GM18868 (cell line): ENCODE data around the gene SNTB2.
"Not testable (repeated sequence)": the region's sequence is repeated elsewhere in the genome, so short reads cannot be mapped to it uniquely, and the experiment has no call there.

Source experiments
- ATAC-seq: cut with Tn5 transposase; IDR thresholded peaks from one replicate; pipeline ENCODE4 v1.9.1; 2021; ENCODE audit warnings: mild to moderate bottlenecking, moderate library complexity; ENCODE audit not compliant: unreplicated experiment

SNTB2 gene

DNA sequence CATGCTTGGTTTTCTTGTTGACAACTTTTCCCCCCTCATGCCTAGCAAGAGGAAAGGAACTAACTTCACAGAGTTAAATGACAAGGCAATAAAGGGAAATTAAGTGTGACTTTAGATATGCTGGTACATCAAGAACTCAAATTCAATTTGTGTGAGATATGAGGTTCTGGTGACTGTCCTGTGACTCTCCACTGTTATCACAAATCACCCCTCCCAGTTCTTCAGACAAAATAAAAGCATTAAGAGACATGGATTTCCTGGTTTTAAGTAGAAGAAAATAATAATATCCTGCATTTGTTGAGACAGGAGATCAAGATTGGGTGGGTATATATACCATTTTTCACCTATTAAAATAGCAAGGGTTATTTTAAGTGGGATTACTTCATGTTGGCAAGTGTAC lies 46.2 kb downstream of the SNTB2 start:
- ATAC-seq: no peak

DNA sequence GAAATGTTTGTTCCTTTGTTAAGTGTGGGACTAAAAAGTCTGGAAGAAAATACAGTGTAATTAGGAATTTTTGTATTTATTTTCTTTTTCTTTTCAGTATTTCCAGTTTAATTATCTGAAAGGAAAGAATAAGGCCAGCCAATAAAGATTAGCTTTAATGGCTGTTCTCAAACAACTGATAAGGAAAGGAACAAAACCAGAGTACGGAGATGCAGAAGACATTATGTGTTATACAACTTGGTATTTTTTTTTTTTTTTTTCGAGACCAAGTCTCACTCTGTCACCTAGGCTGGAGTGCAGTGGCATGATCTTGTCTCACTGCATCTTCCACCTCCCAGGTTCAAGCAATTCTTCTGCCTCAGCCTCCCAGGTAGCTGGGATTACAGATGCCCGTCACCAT lies 47.5 kb downstream of the SNTB2 start:
- no peak for ATAC-seq

DNA sequence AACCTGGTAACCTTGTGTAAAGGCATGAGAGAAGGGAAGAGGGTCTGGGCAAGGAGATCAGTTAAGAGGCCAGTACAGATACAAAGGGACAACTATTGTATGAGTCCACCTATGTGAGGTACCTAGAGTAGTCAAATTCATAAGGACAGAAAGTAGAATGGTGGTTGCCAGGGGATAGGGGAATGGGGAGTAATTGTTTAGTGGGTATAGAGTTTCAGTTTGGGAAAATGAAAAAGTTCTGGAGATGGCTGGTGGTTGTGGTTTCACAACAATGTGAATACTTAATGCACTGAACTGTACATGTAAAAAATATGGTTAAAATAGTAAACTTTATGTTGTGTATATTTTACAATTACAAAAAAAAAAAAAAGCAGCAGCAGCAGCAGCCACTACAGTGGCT lies 49.4 kb downstream of the SNTB2 start:
- no peak for ATAC-seq

DNA sequence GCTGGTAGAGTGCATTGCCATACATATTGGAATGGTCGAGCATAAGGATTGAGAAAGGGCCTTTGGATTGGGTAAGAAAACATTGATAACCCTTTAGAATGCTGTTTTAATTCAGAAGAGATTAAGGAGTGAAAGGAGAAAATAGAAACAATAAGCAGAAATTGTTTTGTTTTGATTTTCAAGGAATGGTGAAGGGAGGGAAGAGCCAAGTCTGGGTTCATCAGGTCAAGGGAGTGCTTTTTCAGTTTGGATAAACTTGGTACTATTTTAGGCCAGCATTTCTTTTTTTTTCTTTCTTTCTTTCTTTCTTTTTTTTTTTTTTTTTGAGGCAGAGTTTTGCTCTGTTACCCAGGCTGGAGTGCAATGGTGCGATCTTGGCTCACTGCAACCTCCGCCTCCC lies 50.3 kb downstream of the SNTB2 start:
- no peak for ATAC-seq

DNA sequence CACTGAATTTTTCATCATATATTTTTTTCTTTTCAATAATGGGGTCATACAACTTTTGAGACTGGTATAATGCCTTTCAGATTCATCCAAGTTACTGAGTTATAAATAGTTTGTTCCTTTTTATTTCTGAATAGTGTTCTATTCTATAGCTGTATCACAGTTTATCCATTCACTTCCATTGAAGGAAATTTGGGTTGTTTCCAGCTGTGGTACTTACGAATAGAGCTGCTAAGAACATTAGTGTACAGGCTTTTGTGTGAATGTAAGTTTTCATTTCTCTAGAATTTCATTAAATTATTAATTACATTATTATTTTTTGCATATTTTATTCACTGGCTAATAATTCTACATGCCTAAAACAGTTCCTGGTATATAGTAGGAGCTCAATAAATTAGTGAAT lies 52.9 kb downstream of the SNTB2 start:
- ATAC-seq: no peak

DNA sequence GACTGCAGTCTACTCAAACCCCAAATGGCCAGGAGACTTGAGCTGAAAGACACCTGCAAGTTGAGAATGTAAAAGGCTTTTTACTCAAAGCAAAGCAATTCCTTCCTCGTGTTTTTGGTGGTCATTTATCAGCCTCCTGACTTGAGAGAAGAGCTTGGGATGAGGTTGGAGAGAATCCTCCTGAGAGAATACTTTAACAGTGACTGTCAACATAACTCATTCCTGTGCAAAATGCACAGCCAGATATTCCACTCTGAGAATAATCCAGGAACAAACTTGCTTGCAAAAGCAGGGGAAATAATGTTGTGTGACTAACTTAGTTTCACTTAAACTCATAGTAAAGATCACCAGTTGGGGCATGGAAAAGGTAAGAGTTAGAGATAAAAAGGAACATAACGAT lies 53.4 kb downstream of the SNTB2 start:
- no peak for ATAC-seq

DNA sequence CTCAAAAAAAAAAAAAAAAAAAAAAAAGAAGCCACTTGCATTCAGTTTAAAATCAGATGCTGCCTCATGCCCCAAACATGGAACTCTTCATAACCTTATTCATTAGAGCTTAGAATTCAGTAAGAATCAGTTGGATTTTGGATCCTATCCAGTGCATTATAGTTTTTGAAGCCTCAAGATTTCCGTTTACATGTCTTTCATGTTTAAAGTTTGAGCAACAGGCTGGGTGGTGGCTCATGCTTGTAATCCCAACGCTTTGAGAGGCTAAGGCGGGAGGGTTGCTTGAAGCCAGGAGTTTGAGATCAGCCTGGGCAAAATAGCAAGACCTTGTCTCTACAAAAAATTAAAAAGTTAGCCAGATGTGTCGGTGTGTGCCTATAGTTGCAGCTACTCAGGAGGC lies 55.0 kb downstream of the SNTB2 start:
- ATAC-seq: no peak

DNA sequence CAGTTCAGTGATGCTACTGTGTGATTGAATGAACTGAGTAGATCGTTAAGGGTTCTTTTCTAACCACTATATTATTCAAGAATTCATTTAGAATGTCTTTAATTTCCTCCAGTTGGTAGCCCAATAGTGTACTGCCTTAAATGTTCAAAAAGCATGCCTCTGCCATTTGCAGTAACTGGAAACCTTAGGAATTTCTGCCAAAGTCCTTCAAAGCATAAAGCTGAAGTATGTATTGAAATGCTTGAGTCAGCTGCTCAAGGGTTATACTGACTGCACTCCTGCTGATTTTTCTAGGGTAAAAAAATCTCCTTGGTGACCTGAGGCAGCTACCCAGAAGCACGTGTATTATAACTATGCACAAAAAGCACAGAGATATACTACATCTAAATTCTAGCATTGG lies 56.5 kb downstream of the SNTB2 start:
- no peak for ATAC-seq

DNA sequence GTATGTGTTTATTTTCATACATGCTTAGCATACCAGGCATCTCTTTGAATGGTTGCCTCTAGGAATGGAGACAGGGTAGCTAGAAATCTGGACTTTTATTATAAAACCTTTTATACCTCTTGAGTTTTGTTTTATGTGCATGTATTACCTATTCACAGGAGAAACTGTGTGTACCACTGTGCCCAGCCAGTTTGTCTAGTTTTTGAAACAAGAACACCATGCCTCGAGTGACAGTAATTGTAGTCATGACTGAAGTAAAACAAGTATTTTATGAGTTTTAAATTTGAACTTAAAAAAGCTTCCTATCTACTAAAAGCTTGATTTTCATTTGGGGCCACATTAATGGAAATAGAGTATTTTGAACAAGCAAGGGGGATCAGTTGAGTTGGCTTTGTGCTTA lies 57.4 kb downstream of the SNTB2 start:
- ATAC-seq: no peak

DNA sequence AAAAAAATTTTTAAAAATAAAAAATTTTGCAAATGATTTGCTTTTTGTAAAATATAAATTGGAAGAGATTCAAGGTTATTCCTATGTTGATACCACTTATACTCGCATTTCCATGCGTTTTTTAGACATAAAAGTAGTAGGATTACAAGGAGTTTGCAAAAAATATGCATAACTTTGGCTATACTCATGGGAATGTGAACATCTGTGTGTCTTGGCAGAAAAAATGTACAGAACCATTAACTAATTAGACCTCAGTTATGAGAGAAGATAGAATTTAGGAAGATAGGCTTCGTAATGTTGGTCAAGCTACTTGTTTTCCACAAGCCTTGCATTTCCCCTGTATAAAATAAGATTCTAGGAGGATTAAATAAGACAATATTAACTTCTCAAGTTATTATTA lies 63.1 kb downstream of the SNTB2 start:
- ATAC-seq: no peak

DNA sequence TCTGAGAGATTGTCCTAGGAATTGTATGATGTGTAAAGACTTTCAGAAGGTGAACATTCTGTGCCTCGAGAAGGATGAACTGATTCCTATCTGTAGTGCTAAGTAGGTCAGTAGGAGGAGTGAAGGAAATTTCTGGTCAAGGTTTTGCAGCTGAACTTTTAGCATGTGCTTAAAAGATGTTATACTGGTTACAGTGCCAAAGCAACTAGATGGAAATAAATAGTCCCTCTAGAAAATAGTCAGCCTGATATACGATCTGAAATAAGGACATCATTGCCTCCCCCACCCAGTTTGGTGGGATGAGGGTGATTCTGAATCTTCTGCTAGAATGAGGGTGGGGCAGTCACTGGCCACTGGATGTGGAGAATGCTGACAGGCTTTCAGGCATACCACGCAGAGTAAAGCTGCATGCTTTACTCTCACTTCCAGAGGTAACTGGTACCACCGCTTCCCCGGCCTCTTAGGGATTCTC lies 66.9 kb downstream of the SNTB2 start:
- no peak for ATAC-seq

DNA sequence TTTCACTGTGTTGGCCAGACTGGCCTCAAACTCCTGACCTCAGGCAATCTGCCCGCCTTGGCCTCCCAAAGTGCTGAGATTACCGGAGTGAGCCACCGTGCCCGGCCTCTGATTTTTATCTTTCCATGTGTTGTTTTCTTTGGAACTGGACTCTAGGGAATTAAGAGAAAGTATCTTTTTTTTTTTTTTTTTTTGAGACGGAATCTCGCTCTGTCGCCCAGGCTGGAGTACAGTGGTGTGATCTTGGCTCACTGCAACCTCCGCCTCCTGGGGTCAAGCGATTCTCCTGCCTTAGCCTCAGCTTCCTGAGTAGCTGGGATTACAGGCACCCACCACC lies 72.4 kb downstream of the SNTB2 start:
- not testable (repeated sequence) for ATAC-seq

DNA sequence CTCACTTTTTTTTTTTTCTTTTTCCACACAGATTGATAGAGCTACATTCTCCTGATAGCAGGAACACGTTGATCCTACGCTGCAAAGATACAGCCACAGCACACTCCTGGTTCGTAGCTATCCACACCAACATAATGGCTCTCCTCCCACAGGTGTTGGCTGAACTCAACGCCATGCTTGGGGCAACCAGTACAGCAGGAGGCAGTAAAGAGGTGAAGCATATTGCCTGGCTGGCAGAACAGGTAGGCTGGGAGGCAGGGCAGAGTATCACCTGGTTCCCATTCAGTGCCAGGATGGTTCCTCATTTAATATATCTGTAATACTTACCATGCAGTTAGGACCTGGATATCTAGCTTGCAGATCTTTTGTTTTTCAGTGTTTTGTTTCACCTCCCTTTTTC lies 73.1 kb downstream of the SNTB2 start:
- no peak for ATAC-seq

DNA sequence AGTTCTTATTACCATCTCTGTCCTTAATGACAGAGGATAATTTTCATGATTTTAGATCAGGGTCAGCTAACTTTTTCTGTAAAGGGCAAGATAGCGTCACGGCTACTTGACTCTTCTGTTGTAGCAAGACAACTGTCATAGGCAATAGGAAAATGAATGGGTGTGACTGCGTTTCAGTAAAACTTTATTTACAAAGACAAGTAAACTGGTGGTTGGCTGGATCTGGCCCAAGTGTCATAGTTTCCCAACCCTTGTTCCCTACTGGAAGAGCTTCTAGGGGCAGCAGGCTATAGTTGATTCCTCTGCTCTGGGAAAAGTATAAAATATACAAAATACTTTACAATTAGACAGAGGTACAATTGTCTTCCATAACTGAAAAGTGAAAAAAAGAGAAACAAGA lies 73.5 kb downstream of the SNTB2 start:
- no peak for ATAC-seq

DNA sequence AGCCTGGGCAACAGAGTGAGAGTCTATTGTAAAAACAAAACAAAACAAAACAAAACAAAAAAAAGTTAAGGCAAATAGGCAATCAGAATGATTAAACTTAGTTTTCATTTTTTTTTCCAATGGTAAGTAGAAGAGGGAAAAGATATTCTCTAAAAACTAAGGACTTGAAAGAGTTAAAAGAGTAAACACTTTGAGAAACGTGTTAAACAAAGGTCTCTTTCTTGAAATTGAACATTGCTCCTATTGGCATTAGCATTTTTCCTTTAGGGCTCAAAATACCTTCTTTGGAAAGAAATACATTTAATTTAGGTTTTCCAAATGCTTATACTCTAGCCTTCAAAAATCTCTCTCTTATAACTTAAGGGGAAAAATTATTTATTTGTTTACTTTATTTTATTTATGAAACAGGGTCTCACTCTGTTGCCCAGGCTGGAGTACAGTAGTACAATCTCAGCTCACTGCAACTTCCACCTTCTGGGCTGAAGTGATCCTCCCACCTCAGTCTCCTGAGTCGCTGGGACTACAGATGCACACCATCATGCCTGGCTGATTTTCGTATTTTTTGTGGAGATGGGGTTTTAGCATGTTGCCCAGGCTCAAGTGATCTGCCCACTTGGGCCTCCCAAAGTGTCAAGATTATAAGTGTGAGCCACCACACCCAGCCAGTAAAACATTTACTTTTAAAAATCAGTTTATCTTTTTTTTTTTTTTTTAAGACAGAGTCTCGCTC lies 79.5 kb downstream of the SNTB2 start:
- no peak for ATAC-seq

DNA sequence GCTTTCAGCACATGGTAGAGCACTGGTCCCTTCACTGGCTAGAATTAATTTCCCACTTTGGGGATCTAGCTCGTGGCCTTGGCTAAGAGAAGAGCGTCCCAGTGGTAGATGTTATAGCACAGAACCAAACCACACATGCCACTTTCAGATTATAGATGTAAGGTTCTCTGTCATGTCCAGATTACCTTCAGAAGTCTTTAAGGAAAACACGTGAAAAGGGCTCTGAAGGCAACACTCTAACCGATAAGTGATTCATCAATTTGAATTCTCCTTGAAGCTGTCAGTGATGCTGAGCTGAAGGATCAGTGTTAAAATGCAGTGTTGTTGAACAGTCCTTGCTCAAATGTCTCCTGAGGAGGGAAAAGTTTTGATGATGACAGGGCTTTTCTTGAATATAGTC lies 80.7 kb downstream of the SNTB2 start:
- ATAC-seq: no peak

DNA sequence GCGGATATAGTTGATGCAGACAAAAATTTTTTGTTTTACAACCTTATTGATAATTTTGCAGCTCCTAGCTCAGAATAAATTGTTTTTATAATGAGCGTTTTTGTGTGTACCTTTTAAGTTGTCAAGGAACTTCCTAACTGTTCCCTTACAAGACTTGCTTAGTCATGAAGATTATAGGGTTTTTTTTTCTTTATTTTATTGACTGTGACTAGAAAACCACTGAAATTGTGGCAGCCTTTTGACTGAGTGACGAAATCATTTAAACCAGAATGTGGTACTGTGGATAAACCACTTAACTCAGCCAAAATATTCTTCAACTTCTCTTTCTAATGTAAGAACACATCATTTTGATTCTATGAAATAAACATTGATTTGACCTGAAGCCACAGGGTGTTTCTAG lies 83.4 kb downstream of the SNTB2 start:
- ATAC-seq: no peak

DNA sequence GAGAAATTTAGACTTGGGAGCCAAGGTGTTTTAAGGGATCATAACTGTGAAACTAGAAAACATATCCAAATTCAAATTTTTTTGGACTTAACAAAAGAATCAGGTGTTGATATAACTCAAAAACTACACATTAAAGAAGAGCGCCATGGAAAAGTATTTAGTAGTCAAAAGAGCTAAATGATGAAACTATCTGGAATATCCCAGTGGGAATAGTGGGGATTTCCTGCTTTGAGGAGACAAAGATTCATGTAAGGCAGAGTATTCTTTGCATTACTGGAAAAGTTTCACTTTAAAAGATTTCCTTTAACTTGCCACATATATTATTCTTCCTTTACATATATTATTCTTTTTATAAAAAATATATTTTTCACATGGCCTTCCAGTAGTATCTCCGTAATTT lies 83.9 kb downstream of the SNTB2 start:
- no peak for ATAC-seq

DNA sequence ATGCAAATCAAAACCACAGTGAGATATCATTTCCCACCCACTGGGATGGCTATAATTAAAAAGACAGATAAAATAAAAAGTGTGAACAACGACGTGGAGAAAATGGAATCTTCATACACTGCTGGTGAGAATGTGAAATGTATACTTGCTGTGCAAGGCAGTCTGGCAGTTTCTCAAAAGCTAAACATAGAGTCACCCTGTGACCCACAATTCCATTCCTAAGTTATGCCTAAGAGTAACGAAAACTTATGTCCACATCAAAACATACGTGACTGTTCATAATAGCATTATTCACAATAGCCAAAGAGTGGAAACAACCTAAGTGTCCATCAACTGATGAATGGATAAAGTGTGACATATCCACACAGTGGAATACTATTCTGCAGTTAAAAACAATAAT lies 86.0 kb downstream of the SNTB2 start:
- ATAC-seq: no peak

DNA sequence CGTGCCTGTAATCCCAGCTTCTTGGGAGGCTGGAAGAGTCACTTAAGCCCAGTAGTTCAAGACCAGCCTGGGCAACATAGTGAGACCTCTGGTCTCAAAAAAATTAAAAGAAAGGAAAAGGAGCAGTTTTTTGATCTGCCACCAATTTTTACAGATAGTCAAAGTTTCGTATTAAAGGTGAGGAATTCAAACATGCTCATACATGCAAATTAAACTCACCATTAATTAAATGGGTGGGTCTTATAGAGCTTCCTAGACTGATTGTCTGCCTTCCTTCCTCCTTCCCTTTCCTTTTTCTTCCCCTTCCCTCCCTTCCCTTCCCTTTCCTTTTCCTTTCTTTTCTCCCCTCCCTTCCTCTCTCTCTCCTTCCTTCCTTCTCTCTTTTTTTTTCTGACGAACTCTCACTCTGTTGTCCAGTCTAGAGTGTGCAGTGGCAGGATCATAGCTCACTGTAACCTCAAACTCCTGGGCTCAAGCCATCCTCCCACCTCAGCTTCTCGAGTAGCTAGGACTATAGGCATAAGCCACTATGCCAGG lies 87.8 kb downstream of the SNTB2 start:
- ATAC-seq: no peak

DNA sequence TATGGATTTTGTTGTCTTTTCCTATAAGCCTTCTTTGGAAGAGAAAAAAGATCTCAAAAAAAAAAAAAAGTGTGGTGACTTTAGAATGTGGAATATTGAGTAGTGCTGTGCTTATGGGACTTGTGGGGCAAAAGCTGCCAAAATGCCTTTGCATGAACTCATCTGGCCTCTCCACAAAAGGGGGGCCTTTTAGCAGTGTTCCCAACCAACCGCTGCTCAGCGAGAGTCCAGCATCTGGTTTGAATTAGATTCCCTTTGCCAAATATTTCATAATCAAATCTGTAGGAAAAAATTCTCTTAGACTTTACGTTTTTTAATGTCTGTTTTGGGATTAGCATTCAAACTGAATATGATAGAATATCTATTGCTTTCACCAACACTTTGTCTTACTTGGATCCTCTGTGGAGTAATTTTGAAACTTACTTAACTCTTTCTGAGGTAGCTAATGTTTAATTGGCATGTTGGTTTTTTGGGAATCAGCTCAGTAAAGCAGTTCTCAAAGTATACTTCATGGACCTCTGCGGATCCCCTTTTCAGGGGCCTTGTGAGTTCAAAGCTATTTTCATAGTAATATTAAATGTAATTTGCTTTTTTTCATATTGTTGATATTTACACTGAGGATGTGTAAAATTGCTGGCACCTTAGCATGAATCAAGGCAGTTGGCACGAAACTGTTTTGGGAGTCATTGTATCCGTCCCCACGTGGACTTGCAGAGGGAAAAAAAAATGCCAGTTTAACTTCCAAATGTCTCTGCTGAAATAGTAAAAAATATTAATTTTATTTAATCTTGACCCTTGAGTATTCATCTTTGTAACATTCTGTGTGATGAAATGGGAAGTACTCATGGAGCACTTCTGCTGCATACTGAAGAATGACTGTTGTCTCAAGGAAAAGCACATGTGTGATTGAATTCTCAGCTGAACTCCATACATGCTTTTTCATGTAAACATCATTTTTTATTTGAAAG lies 89.5 kb downstream of the SNTB2 start:
- no peak for ATAC-seq

DNA sequence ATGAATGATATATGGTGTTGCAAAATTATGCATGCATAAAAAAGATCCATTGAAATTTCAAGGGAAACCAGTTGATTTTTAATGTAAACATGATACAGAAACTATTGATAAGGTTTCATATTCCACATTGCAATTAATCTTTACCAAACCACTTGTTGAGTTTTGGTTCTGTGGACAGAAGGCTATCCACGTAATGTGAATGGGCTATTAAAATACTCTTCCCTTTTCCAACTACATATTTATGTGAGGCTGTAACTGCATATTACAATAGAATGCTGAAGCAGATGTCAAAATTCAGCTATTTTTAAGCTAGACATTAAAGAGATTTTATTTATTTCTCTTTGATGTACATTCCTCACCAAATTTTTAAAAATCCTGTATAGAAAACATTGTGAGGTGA lies 90.4 kb downstream of the SNTB2 start:
- ATAC-seq: no peak
